Thyroid gland (tissue), 4 donors: ENCODE measurements around the gene DEFB123. TPM values are rescaled to one million over a fixed set of nuclear protein-coding genes. Genes with fewer than 3 reads are reported as not detected.

Experiments used
- DNase-seq, 2 donors: peaks; one replicate each; pipeline ENCODE4 v3.0.0-alpha.2; 2019
- H3K27ac ChIP-seq, 3 donors: fragments of 200-600 bp; sonication (generic); 1 replicate in 2 of 3; 2 replicates in 1 of 3; pipeline ENCODE4 v1.5.1; 2016 to 2019; ENCODE audit warnings: mild to moderate bottlenecking in 1 of 3, moderate library complexity in 1 of 3
- H3K27me3 ChIP-seq: fragments of 200-600 bp; sonication (generic); one replicate; pipeline ENCODE4 v1.5.1; 2019
- H3K36me3 ChIP-seq, 2 donors: fragments of 200-600 bp; sonication (generic); one replicate each; pipeline ENCODE4 v1.5.1; 2016 to 2019
- H3K4me1 ChIP-seq, 2 donors: fragments of 200-600 bp; sonication (generic); one replicate each; pipeline ENCODE4 v1.5.1; 2017 to 2019
- H3K4me3 ChIP-seq, 3 donors: fragments of 200-600 bp; sonication (generic); replicated peaks in 1 of 3; 1 replicate in 2 of 3; 2 replicates in 1 of 3; pipeline ENCODE4 v1.5.1; 2016; ENCODE audit warnings: mild to moderate bottlenecking in 1 of 3
- H3K9me3 ChIP-seq: fragments of 200-600 bp; sonication (generic); one replicate; pipeline ENCODE4 v1.5.1; 2017
- CTCF ChIP-seq, 6 experiments: fragments of 200-600 bp in 3 of 6; fragments of 450-650 bp in 3 of 6; sonication (generic) in 3 of 6; IDR thresholded peaks; one replicate each; pipeline ENCODE4 v1.5.1; 2016 to 2019; ENCODE audit warnings: antibody characterized with exemption in 6 of 6, mild to moderate bottlenecking in 2 of 6, inconsistent platforms in 1 of 6, moderate library complexity in 1 of 6
- POLR2A ChIP-seq, 2 donors: fragments of 450-650 bp; IDR thresholded peaks; one replicate each; pipeline ENCODE4 v1.6.1; 2017; ENCODE audit warnings: antibody characterized with exemption in 2 of 2, mild to moderate bottlenecking in 2 of 2, moderate library complexity in 1 of 2
- WGBS, 2 donors: methylation state at CpG; one replicate each; pipeline ENCODE4 v1.1.5; 2017; 5-methylcytosine and 5-hydroxymethylcytosine counted together
- intact Hi-C: fragments of 100-400 bp; cut with DNase I; formaldehyde crosslinking; loops from one replicate; pipeline ENCODE4 v1.15.1; 2023
- total RNA-seq, 4 donors: library from RNA; depleted of rRNA; stranded (reverse); fragments of >200 nt; gene quantifications; one replicate each; pipeline ENCODE4 v1.2.3, GENCODE V29; 2016

The DEFB123 gene
- total RNA-seq, 4 donors from 2014 or later = 6.9 TPM; not detected in 3

GRCh38 chr20:31472395-31473330 lies 32.2 kb downstream of the DEFB123 start:
- intact Hi-C loops = no loop called here
- DNase-seq = no peak
- H3K9me3 ChIP-seq = no peaks in the 10 kb centered on the region
- H3K4me1 ChIP-seq = peaks cover 7 to 17% of the 10 kb centered on the region in 2 donors
- no peaks in the 10 kb centered on the region for H3K27me3 ChIP-seq
- H3K36me3 ChIP-seq = no peaks in the 10 kb centered on the region
- H3K27ac ChIP-seq = no peak overlapping the region
- WGBS, 2 donors = 53 to 72% methylated on average over 4 to 8 of the region's 8 CpGs
- H3K4me3 ChIP-seq = no peak overlapping the region
- no peak for TF ChIP-seq POLR2A (IDR thresholded peaks at IDR 0.05)
- no peak for TF ChIP-seq CTCF (IDR thresholded peaks at IDR 0.05)

- TF ChIP-seq CTCF (IDR thresholded peaks at IDR 0.05) (no peak), POLR2A (IDR thresholded peaks at IDR 0.05) (no peak)
- WGBS, 2 donors = 84 to 86% methylated on average over 5 of the region's 5 CpGs
- no peak for DNase-seq
- intact Hi-C loops = no loop called here
- H3K9me3 ChIP-seq = no peaks in the 10 kb centered on the region
- no peaks in the 10 kb centered on the region for H3K36me3 ChIP-seq
- no peaks in the 10 kb centered on the region for H3K27me3 ChIP-seq
- H3K4me1 ChIP-seq = peaks cover 7 to 17% of the 10 kb centered on the region in 2 donors
- H3K27ac ChIP-seq = no peak overlapping the region
- no peak overlapping the region for H3K4me3 ChIP-seq
Observed at GRCh38 chr20:31473331-31474096, 33.1 kb downstream of the DEFB123 start.

- WGBS, 2 donors = 28 to 30% methylated on average over 2 of the region's 2 CpGs
- Histone ChIP-seq H3K36me3 (no peaks in the 10 kb centered on the region), H3K27me3 (no peaks in the 10 kb centered on the region), H3K4me1 (peaks cover 7 to 17% of the 10 kb centered on the region in 2 donors), H3K4me3 (no peak overlapping the region), H3K27ac (no peak overlapping the region), H3K9me3 (no peaks in the 10 kb centered on the region)
- intact Hi-C loops = no loop called here
- no peak for TF ChIP-seq POLR2A (IDR thresholded peaks at IDR 0.05)
- TF ChIP-seq CTCF (IDR thresholded peaks at IDR 0.05) = no peak
- no peak for DNase-seq
Observed at GRCh38 chr20:31474097-31474436, 33.6 kb downstream of the DEFB123 start.

- no peaks in the 10 kb centered on the region for H3K36me3 ChIP-seq
- WGBS, 2 donors = 5 to 11% methylated on average over 10 to 27 of the region's 33 CpGs
- no peaks in the 10 kb centered on the region for H3K27me3 ChIP-seq
- DNase-seq = peak in 1 of 2 donors; percentile 5
- peak within 1 kb of the TSS in 1 of 3 donors; percentile 25 for H3K4me3 ChIP-seq
- peak within 1 kb of the TSS in 2 of 3 donors; percentile 40 to 53 for H3K27ac ChIP-seq
- H3K9me3 ChIP-seq = no peaks in the 10 kb centered on the region
- intact Hi-C loops = no loop called here
- TF ChIP-seq POLR2A (IDR thresholded peaks at IDR 0.05) (no peak), CTCF (IDR thresholded peaks at IDR 0.05) (no peak)
- peaks cover 7 to 17% of the 10 kb centered on the region in 2 donors for H3K4me1 ChIP-seq
Observed at GRCh38 chr20:31474758-31475427, 34.5 kb downstream of the DEFB123 start, which contains the start of the genes DEFB124 and REM1. DEFB124 (minus strand) TSS chr20:31475127; CDS start chr20:31473013, 2,114 bp downstream. REM1 (plus strand) TSS chr20:31475288; CDS start chr20:31476446, 1,158 bp downstream.
